ENCODE results near the gene DNAH5.

DNA sequence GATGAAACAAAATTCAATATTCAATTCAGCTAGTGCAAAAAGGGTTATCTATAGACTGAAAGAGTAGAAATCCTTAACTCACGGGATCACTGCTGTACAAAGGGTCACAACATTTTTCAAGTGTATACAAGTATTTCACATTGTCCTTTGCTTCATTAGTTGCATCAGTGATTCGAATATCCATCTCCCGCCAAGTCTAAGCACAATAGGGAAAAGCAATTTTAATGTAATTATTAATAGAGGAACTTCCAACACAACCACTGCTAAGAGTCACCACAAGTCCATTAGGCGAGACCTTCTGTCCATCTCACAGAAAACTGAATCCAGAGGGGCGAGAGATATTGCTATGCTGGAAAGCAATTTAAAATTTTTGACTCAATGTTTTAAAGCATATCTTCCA lies 27.4 kb downstream of the DNAH5 start:
- TF ChIP-seq, protein P1, sequence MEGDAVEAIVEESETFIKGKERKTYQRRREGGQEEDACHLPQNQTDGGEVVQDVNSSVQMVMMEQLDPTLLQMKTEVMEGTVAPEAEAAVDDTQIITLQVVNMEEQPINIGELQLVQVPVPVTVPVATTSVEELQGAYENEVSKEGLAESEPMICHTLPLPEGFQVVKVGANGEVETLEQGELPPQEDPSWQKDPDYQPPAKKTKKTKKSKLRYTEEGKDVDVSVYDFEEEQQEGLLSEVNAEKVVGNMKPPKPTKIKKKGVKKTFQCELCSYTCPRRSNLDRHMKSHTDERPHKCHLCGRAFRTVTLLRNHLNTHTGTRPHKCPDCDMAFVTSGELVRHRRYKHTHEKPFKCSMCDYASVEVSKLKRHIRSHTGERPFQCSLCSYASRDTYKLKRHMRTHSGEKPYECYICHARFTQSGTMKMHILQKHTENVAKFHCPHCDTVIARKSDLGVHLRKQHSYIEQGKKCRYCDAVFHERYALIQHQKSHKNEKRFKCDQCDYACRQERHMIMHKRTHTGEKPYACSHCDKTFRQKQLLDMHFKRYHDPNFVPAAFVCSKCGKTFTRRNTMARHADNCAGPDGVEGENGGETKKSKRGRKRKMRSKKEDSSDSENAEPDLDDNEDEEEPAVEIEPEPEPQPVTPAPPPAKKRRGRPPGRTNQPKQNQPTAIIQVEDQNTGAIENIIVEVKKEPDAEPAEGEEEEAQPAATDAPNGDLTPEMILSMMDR (IDR thresholded peaks at IDR 0.05; ENCODE audit: low read length): no peak
- no peak for TF ChIP-seq EZH2 (IDR thresholded peaks at IDR 0.05; ENCODE audit: borderline replicate concordance, low read length)
